Measurements from ENCODE around the gene PRSS56. TPM values are rescaled to one million over a fixed set of nuclear protein-coding genes. Genes with fewer than 3 reads are reported as not detected.

PRSS56 gene
- polyA plus RNA-seq, 1 donor from 2014 or later, result 0.16 TPM

- Histone ChIP-seq H3K27ac (ENCODE audit: low read length) (no peak overlapping the region), H3F3A (ENCODE audit: insufficient read depth, low read length, poor library complexity, severe bottlenecking) (no peaks in the 10 kb centered on the region), H3K27me3 (ENCODE audit: insufficient read depth, low read depth, low read length) (no peaks in the 10 kb centered on the region), H3K4me2 (ENCODE audit: low read length) (peak overlapping the region; percentile 90), H3K9ac (ENCODE audit: low read length) (peak overlapping the region; percentile 97), H3K9me3 (ENCODE audit: low read length) (no peaks in the 10 kb centered on the region), H3K4me3 (ENCODE audit: low read length) (peak overlapping the region; percentile 94), H3K36me3 (ENCODE audit: insufficient read depth, low read length) (peaks cover 10% of the 10 kb centered on the region), H4K20me1 (ENCODE audit: insufficient read depth) (no peaks in the 10 kb centered on the region), H3K9me2 (ENCODE audit: insufficient read depth, low read length) (no peaks in the 10 kb centered on the region), H2AFZ (ENCODE audit: low read depth, low read length) (no peak overlapping the region), H3K79me2 (replicated peaks; ENCODE audit: insufficient read depth, low read length) (peaks cover 46% of the 10 kb centered on the region)
- TF ChIP-seq SMC3 (conservative IDR thresholded peaks at IDR 0.05; ENCODE audit: poor library complexity), result no peak
- no peak for TF ChIP-seq MXI1 (conservative IDR thresholded peaks at IDR 0.05; ENCODE audit: poor library complexity, severe bottlenecking)
- no peak for TF ChIP-seq REST (IDR thresholded peaks at IDR 0.05; ENCODE audit: borderline replicate concordance)
- no peak for TF ChIP-seq EZH2 (IDR thresholded peaks at IDR 0.05; ENCODE audit: borderline replicate concordance, insufficient read depth, low read length, poor library complexity, severe bottlenecking)
- TF ChIP-seq RAD21 (conservative IDR thresholded peaks at IDR 0.05), result no peak
- no peak for TF ChIP-seq CTCF (IDR thresholded peaks at IDR 0.05; ENCODE audit: poor library complexity, severe bottlenecking)
- TF ChIP-seq POLR2AphosphoS5 (IDR thresholded peaks at IDR 0.05), result no peak
- no peak for TF ChIP-seq TAF1 (IDR thresholded peaks at IDR 0.05; ENCODE audit: low read depth)
- no peak for TF ChIP-seq EP300 (conservative IDR thresholded peaks at IDR 0.05; ENCODE audit: poor library complexity, severe bottlenecking)
Observed at GRCh38 chr2:232551776-232552175, 31.6 kb downstream of the PRSS56 start.

GRCh38 chr2:232556426-232556825 is 36.2 kb downstream of the PRSS56 start:
- H3K4me2 ChIP-seq (ENCODE audit: low read length), result no peak overlapping the region
- H3K79me2 ChIP-seq (replicated peaks; ENCODE audit: insufficient read depth, low read length), result peaks cover 29% of the 10 kb centered on the region
- H4K20me1 ChIP-seq (ENCODE audit: insufficient read depth), result no peaks in the 10 kb centered on the region
- no peak overlapping the region for H3K4me3 ChIP-seq (ENCODE audit: low read length)
- H3K9me3 ChIP-seq (ENCODE audit: low read length), result no peaks in the 10 kb centered on the region
- H3K9me2 ChIP-seq (ENCODE audit: insufficient read depth, low read length), result no peaks in the 10 kb centered on the region
- no peak for TF ChIP-seq MXI1 (conservative IDR thresholded peaks at IDR 0.05; ENCODE audit: poor library complexity, severe bottlenecking)
- no peak for TF ChIP-seq CTCF (IDR thresholded peaks at IDR 0.05; ENCODE audit: poor library complexity, severe bottlenecking)
- no peak for TF ChIP-seq EP300 (conservative IDR thresholded peaks at IDR 0.05; ENCODE audit: poor library complexity, severe bottlenecking)
- no peak for TF ChIP-seq EZH2 (IDR thresholded peaks at IDR 0.05; ENCODE audit: borderline replicate concordance, insufficient read depth, low read length, poor library complexity, severe bottlenecking)
- TF ChIP-seq SMC3 (conservative IDR thresholded peaks at IDR 0.05; ENCODE audit: poor library complexity), result no peak
- no peak for TF ChIP-seq TAF1 (IDR thresholded peaks at IDR 0.05; ENCODE audit: low read depth)
- TF ChIP-seq REST (IDR thresholded peaks at IDR 0.05; ENCODE audit: borderline replicate concordance), result no peak
- TF ChIP-seq RAD21 (conservative IDR thresholded peaks at IDR 0.05), result no peak
- TF ChIP-seq POLR2AphosphoS5 (IDR thresholded peaks at IDR 0.05), result no peak
- H3K36me3 ChIP-seq (ENCODE audit: insufficient read depth, low read length), result peaks cover 5% of the 10 kb centered on the region
- no peak overlapping the region for H3K9ac ChIP-seq (ENCODE audit: low read length)
- H3F3A ChIP-seq (ENCODE audit: insufficient read depth, low read length, poor library complexity, severe bottlenecking), result no peaks in the 10 kb centered on the region
- no peak overlapping the region for H3K27ac ChIP-seq (ENCODE audit: low read length)
- H2AFZ ChIP-seq (ENCODE audit: low read depth, low read length), result no peak overlapping the region
- no peaks in the 10 kb centered on the region for H3K27me3 ChIP-seq (ENCODE audit: insufficient read depth, low read depth, low read length)
